Stimulated activated CD8-positive, alpha-beta memory T cell treated with anti-CD3 and anti-CD28 coated beads, Interleukin-4, amount 100 ng/mL, for 48 hours (primary cell): ENCODE measurements around the gene SLC50A1.

Experiments used
- DNase-seq: peaks from one replicate; pipeline ENCODE4 v3.0.0-alpha.2; 2020

SLC50A1 gene

GRCh38 chr1:155185783-155186066 lies 50.1 kb downstream of the SLC50A1 start:
- no peak for DNase-seq

DNA sequence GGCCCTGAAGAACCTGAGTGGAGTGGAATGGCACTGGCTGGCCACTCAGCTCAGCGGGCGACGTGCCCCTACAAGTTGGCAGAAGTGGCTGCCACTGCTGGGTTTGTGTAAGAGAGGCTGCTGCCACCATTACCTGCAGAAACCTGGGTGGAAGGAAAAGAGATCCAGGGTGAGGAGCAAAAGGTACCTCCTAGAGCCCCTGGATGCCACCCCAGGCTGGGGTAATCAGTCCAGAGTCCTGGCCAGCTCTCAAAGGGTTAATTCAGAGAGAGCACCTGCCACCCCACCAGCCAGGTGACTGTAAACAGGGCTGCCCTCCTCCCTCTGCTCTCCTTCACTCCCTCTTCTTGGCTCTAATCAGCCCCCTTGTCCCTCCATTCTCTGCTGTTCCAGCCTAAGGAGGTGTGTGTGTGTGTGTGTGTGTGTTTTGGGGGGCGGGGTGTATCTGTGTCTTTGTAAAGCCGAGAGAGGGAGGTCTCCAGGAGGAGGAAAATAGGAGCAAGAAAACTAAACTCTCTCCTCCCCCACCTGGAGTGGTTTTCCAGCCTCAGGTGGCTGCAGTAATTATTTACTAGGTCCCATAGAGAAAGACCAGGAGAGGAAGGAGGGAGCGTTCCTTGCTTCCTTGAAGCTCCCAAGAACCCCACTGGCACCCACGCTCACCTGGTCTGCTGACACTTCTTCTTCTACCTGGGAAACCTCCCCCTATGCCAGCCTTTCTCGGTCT lies 50.6 kb downstream of the SLC50A1 start:
- DNase-seq: no peak

DNA sequence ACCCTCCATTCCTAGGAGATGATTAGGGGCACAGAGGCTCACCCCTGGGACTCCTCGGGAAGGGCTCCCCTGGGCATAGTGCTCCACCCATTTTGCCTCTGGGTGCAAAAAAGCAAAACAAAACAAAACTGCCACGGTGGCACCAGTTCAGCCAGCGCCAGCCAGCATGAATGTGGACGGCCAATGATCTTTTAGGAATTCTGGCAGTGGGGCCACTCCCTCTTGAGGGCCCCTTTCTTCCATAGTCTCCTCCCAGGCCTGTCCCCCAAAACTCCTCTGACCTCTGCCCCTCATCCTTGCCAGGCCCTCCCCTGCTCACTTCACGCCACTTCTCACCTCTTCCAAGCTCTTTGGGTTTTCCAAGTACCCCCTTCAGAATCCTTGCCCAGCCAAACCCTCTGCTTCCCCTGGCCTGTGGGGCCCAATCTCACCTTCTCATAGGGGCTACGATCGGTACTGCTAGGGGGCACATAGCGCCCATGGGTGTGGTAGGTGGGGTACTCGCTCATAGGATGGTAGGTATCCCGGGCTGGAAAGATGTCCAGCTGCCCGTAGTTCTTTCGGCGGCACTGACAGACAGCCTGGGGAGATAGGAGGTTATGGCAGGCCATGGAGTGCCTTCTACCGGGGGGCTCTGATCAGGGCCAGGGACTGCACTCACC lies 51.3 kb downstream of the SLC50A1 start:
- DNase-seq: no peak

- DNase-seq: no peak
These were observed 51.8 kb downstream of the SLC50A1 start for GRCh38 chr1:155187456-155187891.

GRCh38 chr1:155188268-155188667 lies 52.6 kb downstream of the SLC50A1 start:
- no peak for DNase-seq
